ENCODE data around the gene SLC36A3. TPM values are rescaled to one million over a fixed set of nuclear protein-coding genes. Genes with fewer than 3 reads are reported as not detected.

SLC36A3 gene
- total and polyA plus RNA-seq, 2 of the 8 experiments (the other 6 are each of a cell fraction or from before 2014, with no cell fraction given) = not detected

- no peak for TF ChIP-seq CTBP2 (IDR thresholded peaks at IDR 0.05; ENCODE audit: borderline replicate concordance, insufficient read depth, insufficient read length, low read length)
- TF ChIP-seq E2F6 (IDR thresholded peaks at IDR 0.05) = no peak
- TF ChIP-seq TAF1 (IDR thresholded peaks at IDR 0.05; ENCODE audit: low read depth, low read length) = no peak
- no peak for TF ChIP-seq BACH1 (IDR thresholded peaks at IDR 0.05; ENCODE audit: low read length)
- TF ChIP-seq MAX (IDR thresholded peaks at IDR 0.05) = no peak
- no peak for TF ChIP-seq SP2 (IDR thresholded peaks at IDR 0.05; ENCODE audit: low read length)
Observed at GRCh38 chr5:151259931-151260330, 43.6 kb downstream of the SLC36A3 start (continued).

Measured in H1 (cell line).